Calu3 (cell line): ENCODE measurements around the gene TOE1. TPM values are rescaled to one million over a fixed set of nuclear protein-coding genes. Genes with fewer than 3 reads are reported as not detected.
"Not testable (repeated sequence)": the region's sequence is repeated elsewhere in the genome, so short reads cannot be mapped to it uniquely, and the experiment has no call there.

Source experiments
- BruUV-seq: library from RNA; stranded (reverse); fragments of 400-500 nt; replicated peaks from 2 replicates; lab custom pipeline; 2021; lab: Mats Ljungman, UMichigan
- CTCF ChIA-PET: fragments of 300-600 bp; sonication (Branson Sonifier 250); formaldehyde crosslinking; loops from one replicate; lab custom pipeline; 2022; ENCODE audit warnings: antibody characterized with exemption; lab: Charles Lee
- DNase-seq: peaks from one replicate; pipeline ENCODE4 v3.0.0; 2022
- H3K27ac Mint-ChIP-seq: one replicate; pipeline ENCODE4 v1.8.0; 2022; ENCODE audit warnings: mixed read lengths; ENCODE audit not compliant: unreplicated experiment
- H3K27me3 Mint-ChIP-seq: one replicate; pipeline ENCODE4 v1.8.0; 2022; ENCODE audit warnings: mixed read lengths; ENCODE audit not compliant: unreplicated experiment
- H3K36me3 Mint-ChIP-seq: one replicate; pipeline ENCODE4 v1.8.0; 2022; ENCODE audit warnings: mild to moderate bottlenecking, moderate library complexity, mixed read lengths; ENCODE audit not compliant: insufficient read depth, unreplicated experiment
- H3K4me1 Mint-ChIP-seq: one replicate; pipeline ENCODE4 v1.8.0; 2022; ENCODE audit warnings: mild to moderate bottlenecking, low read depth, mixed read lengths; ENCODE audit not compliant: unreplicated experiment
- H3K4me3 Mint-ChIP-seq: one replicate; pipeline ENCODE4 v1.8.0; 2022; ENCODE audit warnings: mild to moderate bottlenecking, low read depth, moderate library complexity, mixed read lengths; ENCODE audit not compliant: unreplicated experiment
- H3K9me3 Mint-ChIP-seq: one replicate; pipeline ENCODE4 v1.8.0; 2022; ENCODE audit warnings: low read depth, mixed read lengths; ENCODE audit not compliant: unreplicated experiment
- CTCF ChIP-seq: fragments of 200-600 bp; IDR thresholded peaks from one replicate; pipeline ENCODE4 v1.8.0; 2022; ENCODE audit warnings: antibody characterized with exemption; ENCODE audit not compliant: unreplicated experiment
- intact Hi-C: fragments of 100-400 bp; cut with micrococcal nuclease; formaldehyde crosslinking; loops from one replicate; pipeline ENCODE4 v1.10.0; 2022; ENCODE audit not compliant: unreplicated experiment
- total RNA-seq: library from RNA; stranded (reverse); gene quantifications from 2 replicates; pipeline ENCODE4 v1.2.3, GENCODE V29; 2022

Gene TOE1
- total RNA-seq, 1 experiment from 2014 or later: 14.2 TPM

DNA sequence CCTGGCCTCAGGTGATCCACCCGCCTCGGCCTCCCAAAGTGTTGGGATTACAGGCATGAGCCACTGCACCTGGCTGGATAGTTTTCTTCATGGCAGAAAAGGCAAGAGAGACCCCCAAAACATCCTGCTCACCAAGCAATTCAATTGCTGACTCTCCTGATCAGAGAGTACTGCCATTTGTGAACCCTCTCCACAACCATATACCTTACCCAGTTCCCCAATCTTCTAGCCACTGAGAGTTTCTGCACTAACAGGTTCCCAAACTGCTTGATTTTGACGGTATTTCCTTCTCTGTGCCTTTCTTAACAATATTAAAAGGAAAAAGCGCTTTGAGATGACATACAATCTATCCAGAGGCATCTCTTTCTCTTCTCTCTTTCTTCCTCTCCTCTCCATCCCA lies 40.2 kb downstream of the TOE1 start:
- no peaks in the 10 kb centered on the region for H3K27me3 Mint-ChIP-seq
- DNase-seq: no peak
- H3K27ac Mint-ChIP-seq: no peak overlapping the region
- intact Hi-C loops: no loop called here
- H3K36me3 Mint-ChIP-seq: no peaks in the 10 kb centered on the region
- no peak overlapping the region for H3K4me3 Mint-ChIP-seq
- CTCF ChIA-PET: no interaction called here
- no peak for TF ChIP-seq CTCF
- H3K9me3 Mint-ChIP-seq: no peaks in the 10 kb centered on the region
- H3K4me1 Mint-ChIP-seq: no peaks in the 10 kb centered on the region
- no TSS peak for BruUV-seq

DNA sequence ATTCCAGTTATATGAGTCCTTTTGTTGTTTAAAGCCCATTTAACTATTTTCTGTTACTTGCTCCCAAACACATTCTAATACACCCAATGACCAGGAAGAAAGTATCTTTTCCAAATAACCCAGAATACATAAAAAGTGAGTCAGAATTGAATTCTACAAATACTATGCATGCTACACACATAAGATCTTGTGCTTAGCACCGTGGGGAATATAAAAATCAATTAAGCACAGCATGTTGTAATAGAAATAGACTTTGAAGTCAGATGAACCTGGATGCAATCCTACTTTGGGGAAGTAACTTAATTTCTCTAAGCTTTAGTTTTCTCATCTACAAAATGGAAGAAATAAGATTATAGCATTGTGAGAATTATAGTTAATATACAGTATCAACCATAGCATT lies 40.8 kb downstream of the TOE1 start:
- no peak overlapping the region for H3K4me3 Mint-ChIP-seq
- no peaks in the 10 kb centered on the region for H3K9me3 Mint-ChIP-seq
- H3K27me3 Mint-ChIP-seq: no peaks in the 10 kb centered on the region
- DNase-seq: no peak
- intact Hi-C loops: no loop called here
- H3K4me1 Mint-ChIP-seq: no peaks in the 10 kb centered on the region
- BruUV-seq: no TSS peak
- no peak overlapping the region for H3K27ac Mint-ChIP-seq
- H3K36me3 Mint-ChIP-seq: no peaks in the 10 kb centered on the region
- CTCF ChIA-PET: no interaction called here
- no peak for TF ChIP-seq CTCF

DNA sequence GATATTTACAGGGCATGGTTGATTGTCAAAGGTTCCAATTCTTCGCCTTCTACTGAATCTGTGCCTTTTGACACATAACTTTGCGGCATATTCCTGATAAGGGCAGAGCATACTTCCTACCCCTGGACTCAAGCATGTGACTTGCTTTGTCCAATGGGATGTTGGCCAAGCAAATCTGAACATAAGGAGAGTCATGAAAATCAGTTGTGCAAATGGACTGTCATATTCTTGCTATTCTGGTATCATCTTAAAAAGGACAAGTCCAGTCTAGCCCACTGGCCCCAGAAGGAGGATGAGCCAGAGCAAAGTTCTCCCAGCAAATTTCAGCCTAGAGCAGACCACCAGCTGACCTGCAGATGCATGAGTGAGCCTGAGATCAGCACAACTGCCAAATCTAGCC lies 41.3 kb downstream of the TOE1 start:
- H3K4me1 Mint-ChIP-seq: no peaks in the 10 kb centered on the region
- no peak overlapping the region for H3K27ac Mint-ChIP-seq
- intact Hi-C loops: no loop called here
- no peak for TF ChIP-seq CTCF
- no peaks in the 10 kb centered on the region for H3K27me3 Mint-ChIP-seq
- CTCF ChIA-PET: no interaction called here
- no peak overlapping the region for H3K4me3 Mint-ChIP-seq
- DNase-seq: no peak
- no TSS peak for BruUV-seq
- H3K9me3 Mint-ChIP-seq: no peaks in the 10 kb centered on the region
- H3K36me3 Mint-ChIP-seq: no peaks in the 10 kb centered on the region

DNA sequence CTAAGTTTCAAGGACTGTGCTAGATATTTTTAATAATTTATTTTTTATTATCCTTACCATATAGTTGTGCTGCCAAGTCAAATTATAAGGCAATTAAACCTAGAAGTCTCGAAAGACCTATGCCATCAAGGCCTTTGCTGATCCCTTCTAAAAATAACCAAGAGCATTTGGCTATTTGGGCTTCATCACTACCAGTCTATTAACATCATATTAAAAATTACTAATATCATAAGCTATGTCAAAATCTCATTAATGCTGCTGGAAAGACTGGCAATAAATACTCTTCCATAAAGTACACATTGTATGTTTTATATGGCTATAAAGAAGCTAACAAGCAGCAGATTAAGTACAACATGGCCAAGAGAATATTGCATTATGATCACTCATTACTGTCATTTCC lies 43.2 kb downstream of the TOE1 start:
- intact Hi-C loops: no loop called here
- BruUV-seq: no TSS peak
- no peaks in the 10 kb centered on the region for H3K27me3 Mint-ChIP-seq

DNA sequence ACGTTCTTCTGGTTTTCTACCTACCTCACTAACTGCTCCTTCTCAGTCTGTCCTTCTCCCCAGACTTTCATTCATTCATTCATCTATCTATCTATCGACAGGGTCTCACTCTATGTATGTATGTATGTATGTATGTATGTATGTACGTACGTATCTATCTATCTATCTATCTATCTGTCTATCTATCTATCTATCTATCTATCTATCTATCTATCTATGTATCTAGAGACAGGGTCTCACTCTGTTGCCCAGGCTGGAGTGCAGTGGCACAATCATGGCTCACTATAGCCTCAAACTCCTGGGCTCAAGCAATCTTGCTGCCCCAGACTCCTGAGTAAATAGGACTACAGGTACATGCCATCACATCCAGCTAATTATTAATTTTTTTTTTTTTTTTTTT lies 44.2 kb downstream of the TOE1 start:
- CTCF ChIA-PET: interaction anchor here (0.6 kb wide), 1 partner anchor 344 kb away, joined by 4 read pairs; no protein-coding TSS in a partner anchor
- intact Hi-C loops, H3K27ac Mint-ChIP-seq, DNase-seq, H3K9me3 Mint-ChIP-seq, H3K4me1 Mint-ChIP-seq, H3K4me3 Mint-ChIP-seq, H3K36me3 Mint-ChIP-seq, H3K27me3 Mint-ChIP-seq, BruUV-seq: not testable (repeated sequence)

More for the DNA sequence above, 43.2 kb downstream of the TOE1 start:
- no peak overlapping the region for H3K27ac Mint-ChIP-seq
- no peak for DNase-seq
- TF ChIP-seq CTCF: no peak
- CTCF ChIA-PET: no interaction called here
- no peak overlapping the region for H3K4me3 Mint-ChIP-seq
- no peaks in the 10 kb centered on the region for H3K4me1 Mint-ChIP-seq
- no peaks in the 10 kb centered on the region for H3K9me3 Mint-ChIP-seq
- no peaks in the 10 kb centered on the region for H3K36me3 Mint-ChIP-seq
